Testis (tissue), 2 donors: ENCODE measurements around the gene FBXL13.

Experiments
- CTCF ChIP-seq, 3 experiments: fragments of 450-650 bp in 2 of 3; fragments of 200-600 bp in 1 of 3; sonication (generic) in 1 of 3; IDR thresholded peaks; one replicate each; pipeline ENCODE4 v1.5.1; 2016 to 2019; ENCODE audit warnings: antibody characterized with exemption in 3 of 3, mild to moderate bottlenecking in 2 of 3, moderate library complexity in 1 of 3
- POLR2A ChIP-seq: fragments of 450-650 bp; IDR thresholded peaks from one replicate; pipeline ENCODE4 v1.6.1; 2017; ENCODE audit warnings: antibody characterized with exemption, mild to moderate bottlenecking, moderate library complexity

- TF ChIP-seq CTCF (IDR thresholded peaks at IDR 0.05): no peak
- no peak for TF ChIP-seq POLR2A
These were observed 140.4 kb downstream of the FBXL13 start for GRCh38 chr7:102934239-102934638.
